SU-DHL-6 (cell line): Measurements from ENCODE around the gene CENPS.

Experiments used
- CTCF ChIP-seq: fragments of 200-600 bp; sonication (generic); IDR thresholded peaks from one replicate; pipeline ENCODE4 v1.5.1; 2017; ENCODE audit warnings: antibody characterized with exemption, mild to moderate bottlenecking, low read length, moderate library complexity; ENCODE audit not compliant: insufficient read depth, poor library complexity, severe bottlenecking
- EZH2phosphoT487 ChIP-seq: fragments of 200-600 bp; sonication (generic), shearing (Covaris generic); conservative IDR thresholded peaks from 2 replicates; pipeline ENCODE4 v1.6.1; 2018; ENCODE audit warnings: mild to moderate bottlenecking, antibody characterized with exemption, low read length, moderate library complexity, mixed read lengths

DNA sequence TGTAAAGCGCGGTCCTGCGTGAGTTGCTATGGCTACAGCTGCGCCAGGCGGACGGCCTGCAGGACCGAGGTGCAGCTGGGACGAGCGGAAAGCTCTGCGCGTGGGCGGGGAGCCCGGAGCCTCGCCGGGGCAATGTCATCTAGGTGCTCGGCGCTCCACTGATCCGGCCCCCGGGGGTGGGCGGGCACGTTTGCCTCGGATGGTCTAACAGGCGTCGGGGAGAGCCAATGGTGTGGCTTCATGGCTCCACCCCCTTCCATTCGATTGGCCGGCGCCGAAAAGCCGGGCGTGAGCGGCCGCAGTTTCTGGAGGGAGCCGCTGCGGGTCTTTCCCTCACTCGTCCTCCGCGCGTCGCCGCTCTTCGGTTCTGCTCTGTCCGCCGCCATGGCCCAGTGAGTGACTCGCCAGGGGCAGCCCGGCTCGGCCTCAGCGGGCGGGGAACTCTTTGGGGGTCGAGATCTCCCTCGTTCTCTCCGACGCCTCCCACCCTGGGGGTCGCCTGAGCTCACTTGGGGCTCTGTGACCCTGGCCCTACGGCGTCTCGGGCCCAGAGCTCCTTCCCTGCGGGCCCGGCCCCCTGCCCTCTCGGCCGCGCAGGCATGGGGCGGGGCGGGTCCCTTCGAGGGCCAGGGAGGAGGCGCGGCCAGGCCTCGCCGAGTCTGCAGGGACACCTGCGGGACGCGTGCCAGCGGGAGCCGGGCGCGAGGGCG, 31.3 kb upstream of the CENPS start, which contains the start of gene PGD:
- TF ChIP-seq CTCF (no peak), EZH2phosphoT487 (no peak)
